NCI-H82 treated with DMSO at 0.1 percent for 48 hours (cell line): ENCODE measurements around the gene CDCA8.
"Not testable (repeated sequence)": the region's sequence is repeated elsewhere in the genome, so short reads cannot be mapped to it uniquely, and the experiment has no call there.

Source experiments
- DNase-seq: peaks from one replicate; lab custom pipeline; 2025; ENCODE audit not compliant: unreplicated experiment; lab: John Stamatoyannopoulos, UW

Gene CDCA8

DNA sequence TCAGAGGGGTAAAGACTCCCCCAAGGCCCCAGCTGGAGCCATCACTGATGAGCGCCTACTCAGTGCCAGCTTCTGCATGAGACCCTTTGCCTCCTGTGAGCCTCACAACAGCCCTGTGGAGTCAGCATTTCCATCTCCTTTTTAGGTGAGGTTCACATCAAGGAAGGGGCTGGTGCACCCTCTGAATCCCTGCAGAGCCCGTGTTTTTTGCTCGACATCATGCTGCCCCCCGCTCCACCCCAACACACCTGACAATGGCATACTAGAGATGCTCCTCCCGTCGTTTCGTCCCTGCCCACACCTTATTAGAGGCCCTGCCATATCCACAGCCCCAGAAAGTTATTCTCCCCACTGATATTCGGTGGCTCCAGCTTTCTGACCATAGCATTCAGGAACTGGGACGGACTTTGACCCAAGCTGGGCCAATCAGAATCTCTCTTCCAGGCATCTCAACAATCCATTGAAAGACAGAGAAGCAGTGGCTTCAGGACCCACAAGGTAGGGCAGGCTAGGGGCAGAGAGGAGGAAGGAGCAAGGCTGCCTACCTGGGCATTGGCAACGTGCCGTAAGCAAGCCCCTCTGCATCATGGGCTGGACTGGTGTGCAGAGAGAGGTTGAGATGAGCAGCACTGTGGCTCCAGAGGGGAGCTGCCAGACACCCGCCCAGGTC lies 39.9 kb downstream of the CDCA8 start:
- no peak for DNase-seq

DNA sequence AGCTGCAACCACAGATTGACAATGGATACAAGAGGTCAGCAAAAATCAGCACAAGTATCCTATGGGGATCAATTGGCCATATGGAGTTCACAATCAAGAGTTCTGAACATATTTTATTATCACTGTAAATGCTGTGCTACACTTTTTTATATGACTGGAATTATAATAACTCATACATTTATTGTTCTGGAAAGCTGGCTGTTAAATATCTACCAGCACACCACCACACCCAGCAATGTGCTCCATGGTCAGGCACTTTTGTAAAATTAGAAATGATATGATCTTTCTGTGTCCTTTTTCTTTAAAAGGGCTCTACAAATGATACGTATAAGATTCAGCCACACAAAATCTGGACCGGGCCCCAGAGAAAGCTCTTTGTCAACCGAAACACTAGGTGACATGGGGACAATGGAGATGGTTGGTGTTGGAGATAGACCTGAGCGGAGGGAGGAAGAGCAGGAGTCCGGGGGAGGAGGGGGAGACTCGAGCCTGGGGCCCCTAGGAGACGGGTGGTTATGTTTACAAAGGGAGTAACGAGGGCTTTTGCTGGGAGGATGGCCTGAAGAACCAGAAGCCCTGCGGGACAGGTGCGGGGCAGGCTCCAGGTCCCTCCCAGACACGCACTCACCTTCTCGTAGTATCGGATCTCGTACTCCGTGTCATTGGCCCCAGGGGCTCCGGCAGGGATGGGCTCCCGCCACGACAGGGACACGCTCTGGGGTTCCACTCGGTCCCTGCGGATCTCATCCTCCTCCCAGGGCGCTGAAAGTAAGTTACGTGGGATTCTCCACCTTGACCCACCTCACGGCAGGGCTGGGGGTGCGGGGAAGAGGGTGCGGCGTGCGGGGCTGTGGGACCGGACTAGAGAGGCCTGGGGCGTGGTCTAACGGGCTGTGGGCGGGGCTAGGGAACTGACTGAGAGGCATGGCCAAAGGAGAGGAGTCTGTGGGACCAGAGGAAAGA lies 42.6 kb downstream of the CDCA8 start:
- no peak for DNase-seq

DNA sequence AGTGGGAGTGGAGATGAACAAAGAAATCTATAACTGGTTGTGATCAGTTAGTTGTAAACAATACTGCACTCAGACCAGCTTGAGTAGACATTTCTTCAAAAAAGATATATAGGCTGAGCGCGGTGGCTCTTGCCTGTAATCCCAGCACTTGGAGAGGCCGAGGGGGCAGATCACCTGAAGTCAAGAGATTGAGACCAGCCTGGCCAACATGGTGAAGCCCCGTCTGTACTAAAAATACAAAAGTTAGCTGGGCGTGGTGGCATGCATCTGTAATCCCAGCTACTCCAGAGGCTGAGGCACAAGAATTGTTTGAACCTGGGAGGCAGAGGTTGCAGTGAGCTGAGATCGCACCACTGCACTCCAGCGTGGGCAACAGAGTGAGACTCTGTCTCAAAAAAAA lies 45.7 kb downstream of the CDCA8 start:
- DNase-seq: not testable (repeated sequence)

DNA sequence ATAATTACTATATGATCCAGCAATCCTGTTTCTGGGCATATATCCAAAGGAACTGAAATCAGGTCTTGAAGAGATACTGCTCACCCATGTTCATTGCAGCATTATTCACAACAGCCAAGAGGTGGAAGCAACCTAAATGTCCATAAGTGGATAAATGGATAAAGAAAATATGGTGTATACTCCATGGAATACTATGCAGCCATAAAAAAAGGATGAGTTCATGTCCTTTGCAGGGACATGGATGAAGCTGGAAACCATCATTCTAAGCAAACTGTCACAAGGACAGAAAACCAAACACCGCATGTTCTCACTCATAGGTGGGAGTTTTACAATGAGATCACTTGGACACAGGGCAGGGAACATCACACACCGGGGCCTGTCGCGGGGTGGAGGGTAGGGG lies 46.3 kb downstream of the CDCA8 start:
- not testable (repeated sequence) for DNase-seq

DNA sequence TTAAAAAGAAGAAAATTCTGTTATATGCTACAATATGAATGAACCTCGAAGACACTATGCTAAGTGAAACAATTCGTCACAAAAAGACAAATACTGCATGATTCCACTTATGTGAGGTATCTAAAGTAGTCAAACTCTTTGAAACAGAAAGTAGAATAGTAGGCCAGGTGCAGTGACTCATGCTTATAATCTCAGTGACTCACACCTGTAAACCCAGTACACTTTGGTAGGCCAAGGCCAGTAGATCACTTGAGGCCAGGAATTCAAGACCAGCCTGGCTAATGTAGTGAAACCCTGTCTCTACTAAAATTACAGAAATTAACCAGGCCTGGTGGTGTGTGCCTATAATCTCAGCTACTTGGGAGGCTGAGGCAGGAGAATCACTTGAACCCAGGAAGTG lies 46.9 kb downstream of the CDCA8 start:
- no peak for DNase-seq

DNA sequence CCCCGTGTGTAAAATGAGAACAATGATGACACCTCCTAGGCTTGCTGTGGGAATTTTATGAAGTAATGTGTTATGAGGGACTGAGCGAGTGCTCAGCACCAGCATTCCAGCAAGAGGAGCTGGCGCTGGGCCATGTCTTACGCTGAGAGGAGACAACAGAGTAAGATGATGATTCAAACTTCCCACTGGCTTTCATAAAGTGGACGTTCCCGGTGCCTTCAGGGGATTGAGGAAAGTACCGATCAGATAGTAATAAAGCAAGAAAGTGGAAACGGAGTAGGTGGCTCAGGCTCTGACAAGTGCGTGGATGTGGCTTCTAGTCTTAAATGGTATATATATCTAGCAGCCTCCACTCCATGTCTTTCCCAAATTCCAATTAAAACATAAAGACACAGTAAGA lies 48.8 kb downstream of the CDCA8 start:
- no peak for DNase-seq

DNA sequence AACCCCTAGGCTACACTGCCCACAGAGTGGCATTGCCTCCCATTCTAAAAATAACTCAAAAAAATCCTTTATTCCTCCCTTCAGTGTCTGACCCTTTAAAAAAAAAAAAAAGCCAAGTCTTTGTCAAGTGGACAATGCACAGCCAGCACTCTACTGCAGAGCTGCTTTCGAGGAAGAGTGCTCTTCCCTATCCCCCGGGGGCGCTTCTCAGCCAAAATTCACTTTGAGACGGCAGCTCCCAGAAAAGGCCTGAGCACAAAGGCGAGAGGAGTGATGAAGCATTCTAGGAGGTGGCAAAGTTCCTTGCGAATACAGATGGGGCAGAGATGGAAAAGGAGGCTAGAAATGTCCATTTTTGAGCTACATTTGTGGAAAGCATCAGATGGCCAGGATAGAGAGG lies 49.3 kb downstream of the CDCA8 start:
- no peak for DNase-seq

DNA sequence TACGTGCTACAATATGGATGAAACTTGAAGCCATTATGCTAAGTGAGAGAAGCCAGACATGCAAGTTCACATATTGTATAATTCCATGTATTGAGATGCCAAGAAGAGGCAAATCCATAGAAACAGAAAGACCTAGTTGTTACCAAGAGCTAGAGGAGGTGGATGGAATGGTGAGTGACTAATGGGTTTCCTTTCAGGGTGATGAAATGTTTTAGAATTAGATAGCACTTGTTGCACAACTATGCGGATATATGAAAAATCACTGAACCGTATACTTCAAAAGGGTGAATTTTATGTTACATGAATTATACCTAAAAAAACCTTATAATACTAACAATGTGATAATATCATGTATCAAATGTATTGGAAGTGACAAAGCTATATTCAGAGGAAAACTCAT lies 54.5 kb downstream of the CDCA8 start:
- DNase-seq: no peak

DNA sequence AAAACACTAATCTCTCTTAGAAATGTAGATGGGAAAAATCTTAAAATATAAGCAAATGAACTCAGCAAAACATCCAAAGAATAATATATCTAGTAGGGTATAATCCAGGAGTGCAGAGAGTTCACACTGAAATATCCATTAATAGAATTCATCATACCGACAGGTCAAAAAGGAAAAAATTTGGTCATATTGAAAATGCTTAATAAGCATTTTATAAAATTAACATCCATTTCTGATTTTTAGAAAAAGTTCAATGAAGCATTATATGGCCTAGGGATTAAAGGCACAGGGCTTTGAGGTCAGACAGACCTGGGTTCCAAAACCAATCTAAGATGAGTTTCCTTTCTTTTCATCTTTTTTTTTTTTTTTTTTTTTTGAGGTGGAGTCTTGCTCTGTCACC lies 56.2 kb downstream of the CDCA8 start:
- DNase-seq: no peak

DNA sequence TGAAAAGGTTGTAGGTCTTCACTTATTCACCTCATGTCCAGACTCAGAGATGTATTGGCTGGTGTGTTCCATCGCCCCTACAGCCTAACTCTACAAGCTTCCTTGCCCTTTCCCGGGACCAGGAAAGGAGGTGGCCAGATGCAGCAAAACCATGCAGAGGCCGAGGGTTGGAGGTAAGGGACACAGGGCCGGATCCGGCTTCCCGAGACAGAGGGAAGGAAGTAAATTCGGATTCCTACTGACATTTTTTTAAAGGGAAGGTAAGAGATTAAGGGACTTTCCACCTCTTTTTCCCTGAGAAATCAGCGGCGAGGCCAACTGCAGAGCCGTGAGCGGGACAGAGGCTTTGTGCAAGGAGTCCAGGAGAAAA lies 59.9 kb downstream of the CDCA8 start:
- DNase-seq: no peak

DNA sequence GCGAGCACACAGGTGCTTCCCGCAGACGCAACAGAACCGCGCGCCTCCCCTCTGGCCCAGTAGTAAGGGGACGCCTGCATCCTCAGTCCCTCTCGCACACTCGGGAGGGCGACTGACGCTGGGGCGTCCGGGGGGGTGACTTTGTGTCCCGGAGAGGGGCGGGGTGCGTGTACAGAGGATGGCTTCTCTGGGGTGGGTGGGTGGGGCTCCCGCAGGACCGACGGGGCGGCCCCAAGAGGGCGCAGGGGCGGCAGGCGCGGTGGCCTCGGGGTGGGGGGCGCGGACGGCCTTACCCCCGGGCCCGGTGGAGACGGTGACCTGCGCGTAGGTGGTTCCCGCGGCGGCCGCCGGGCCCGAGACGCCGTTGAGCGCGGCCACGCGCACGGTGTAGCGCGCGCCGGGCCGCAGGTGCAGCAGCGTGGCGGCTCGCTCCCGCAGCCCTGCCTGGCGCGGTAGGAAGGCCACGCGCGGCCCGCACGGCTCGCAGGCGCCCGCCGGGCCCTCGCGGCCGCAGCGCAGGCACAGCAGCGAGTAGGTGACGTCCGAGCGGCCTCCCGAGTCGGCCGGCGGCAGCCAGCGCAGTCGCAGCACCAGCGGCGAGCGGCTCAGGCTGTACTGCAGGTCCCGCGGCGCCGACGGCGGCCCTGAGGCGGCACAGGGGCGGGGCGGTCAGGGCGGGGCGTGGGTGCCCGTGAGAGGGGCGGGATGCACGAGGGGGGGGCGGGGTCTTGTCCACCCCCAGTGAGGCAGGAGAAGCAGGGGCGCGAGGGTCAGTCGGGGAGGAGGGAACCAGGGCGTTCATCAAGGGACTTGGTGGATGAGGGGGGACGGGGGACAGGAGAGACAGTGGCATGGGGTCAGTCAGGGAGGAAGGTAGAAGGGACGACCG lies 60.5 kb downstream of the CDCA8 start:
- no peak for DNase-seq

DNA sequence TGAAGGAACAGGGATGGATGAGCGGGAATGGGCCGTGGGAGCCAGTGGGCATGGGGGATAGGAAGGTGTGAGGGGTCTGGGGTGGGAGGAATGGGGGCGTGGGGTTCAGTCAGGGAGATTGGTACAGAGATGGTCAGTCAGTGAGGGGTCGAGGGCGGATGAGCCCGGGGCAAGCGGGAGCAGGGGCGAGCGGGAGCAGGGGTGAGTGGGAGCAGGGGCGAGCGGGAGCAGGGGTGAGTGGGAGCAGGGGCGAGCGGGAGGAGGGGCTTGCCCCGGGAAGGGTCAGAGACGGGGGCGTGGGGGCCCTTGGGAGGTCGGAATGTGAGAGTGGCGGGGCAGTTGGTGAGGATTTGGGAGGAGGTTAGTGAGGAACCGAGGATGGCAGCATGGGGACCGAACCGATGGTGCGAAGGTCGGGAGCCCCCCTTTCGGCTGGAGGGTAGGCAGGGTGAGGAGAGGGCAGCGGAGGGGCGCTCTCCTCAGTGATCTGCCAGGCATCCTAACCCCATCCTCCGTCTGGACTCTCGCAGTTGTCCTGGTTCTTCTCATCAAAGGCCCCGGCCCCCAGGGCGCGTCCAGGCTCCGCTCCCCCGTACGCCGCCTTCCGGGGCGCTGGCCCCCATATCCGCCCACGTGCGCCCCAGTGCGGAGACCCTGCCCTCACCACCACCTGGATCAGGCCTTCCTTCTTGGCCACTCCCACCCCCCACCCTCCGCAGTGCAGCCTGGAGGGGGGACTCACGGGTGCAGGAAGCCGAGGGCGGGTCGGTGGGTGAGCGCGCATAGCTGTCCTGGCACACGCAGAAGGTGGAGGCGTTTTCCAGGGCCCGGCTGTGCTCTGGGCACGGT lies 61.4 kb downstream of the CDCA8 start:
- DNase-seq: no peak

DNA sequence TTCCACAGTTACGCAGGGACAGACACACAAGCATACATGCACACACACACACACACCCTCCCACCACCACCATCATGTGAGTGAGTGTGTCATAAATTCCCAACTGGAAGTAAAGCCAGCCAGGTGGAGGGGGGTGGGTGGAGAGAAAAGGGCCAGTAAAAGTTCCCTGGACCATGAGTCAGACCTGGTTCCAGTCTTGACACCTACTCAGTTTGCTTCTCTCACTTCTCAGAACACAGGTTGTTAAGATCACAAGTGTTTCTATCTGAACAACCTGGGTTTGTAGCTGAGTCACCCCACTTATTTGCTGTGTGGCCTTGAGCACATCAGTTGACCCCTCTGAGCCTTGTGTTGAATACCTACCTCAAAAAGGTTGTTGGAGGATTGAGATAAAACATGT lies 63.0 kb downstream of the CDCA8 start:
- DNase-seq: no peak

DNA sequence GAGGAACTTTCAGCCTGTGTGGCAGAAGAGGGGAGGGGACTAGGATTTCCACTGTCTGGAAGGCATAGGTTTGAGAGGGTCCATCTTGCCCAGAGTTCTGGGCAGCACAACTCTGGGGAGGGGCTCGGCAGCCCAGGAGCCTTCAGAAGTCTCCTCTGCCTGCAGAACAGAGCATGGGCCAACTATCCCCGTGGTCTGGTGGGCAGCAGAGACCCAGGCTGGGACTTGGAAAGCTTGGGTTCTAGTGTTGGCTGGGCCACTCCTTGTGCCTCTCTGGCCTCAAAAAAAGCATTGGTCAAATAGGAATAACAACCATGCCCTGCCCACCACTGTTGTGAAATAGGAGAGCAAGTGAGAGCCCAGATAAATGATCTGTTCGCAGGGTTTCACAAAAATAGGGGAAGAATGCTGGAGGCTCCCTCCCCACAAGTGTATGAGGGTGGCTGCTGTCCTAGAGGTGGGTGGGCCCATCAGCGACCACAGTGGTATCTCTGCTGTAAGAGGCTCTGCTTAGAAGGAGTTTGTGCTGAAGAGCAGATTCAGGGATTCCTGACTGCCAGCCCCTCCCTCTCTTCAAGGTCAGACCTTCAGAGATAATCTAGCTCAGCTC lies 63.7 kb downstream of the CDCA8 start:
- DNase-seq: no peak
